HG03460 (cell line): ENCODE results near the gene SNTG2.
"Not testable (repeated sequence)": the region's sequence is repeated elsewhere in the genome, so short reads cannot be mapped to it uniquely, and the experiment has no call there.

Source experiments
- ATAC-seq: cut with Tn5 transposase; IDR thresholded peaks from one replicate; pipeline ENCODE4 v1.9.1; 2021; ENCODE audit not compliant: unreplicated experiment

The SNTG2 gene

GRCh38 chr2:1360557-1361250, 410.1 kb downstream of the SNTG2 start:
- no peak for ATAC-seq

GRCh38 chr2:1363367-1363766, 412.7 kb downstream of the SNTG2 start:
- ATAC-seq, result no peak

GRCh38 chr2:1366546-1367134, 416.0 kb downstream of the SNTG2 start:
- no peak for ATAC-seq

- no peak for ATAC-seq
Measured at GRCh38 chr2:1367601-1368000, 417.0 kb downstream of the SNTG2 start.

- ATAC-seq, result no peak
Measured at GRCh38 chr2:1369905-1370304, 419.3 kb downstream of the SNTG2 start.

GRCh38 chr2:1370461-1370860, 419.8 kb downstream of the SNTG2 start:
- ATAC-seq, result no peak

GRCh38 chr2:1371082-1371481, 420.4 kb downstream of the SNTG2 start:
- no peak for ATAC-seq

- ATAC-seq, result no peak
Measured at GRCh38 chr2:1373830-1374229, 423.2 kb downstream of the SNTG2 start.

GRCh38 chr2:1374287-1374686, 423.6 kb downstream of the SNTG2 start:
- no peak for ATAC-seq

GRCh38 chr2:1375794-1376193, 425.1 kb downstream of the SNTG2 start:
- no peak for ATAC-seq

- no peak for ATAC-seq
Measured at GRCh38 chr2:1377473-1377872, 426.8 kb downstream of the SNTG2 start.

GRCh38 chr2:1378456-1379150, 428.0 kb downstream of the SNTG2 start:
- ATAC-seq, result no peak

GRCh38 chr2:1381644-1382043, 431.0 kb downstream of the SNTG2 start:
- no peak for ATAC-seq

GRCh38 chr2:1387954-1388725, 437.5 kb downstream of the SNTG2 start:
- not testable (repeated sequence) for ATAC-seq

- not testable (repeated sequence) for ATAC-seq
Measured at GRCh38 chr2:1390118-1390517, 439.5 kb downstream of the SNTG2 start.

GRCh38 chr2:1393321-1393720, 442.7 kb downstream of the SNTG2 start:
- ATAC-seq, result no peak

GRCh38 chr2:1394709-1395408, 444.2 kb downstream of the SNTG2 start:
- ATAC-seq, result no peak

- ATAC-seq, result no peak
Measured at GRCh38 chr2:1397350-1397749, 446.7 kb downstream of the SNTG2 start.

- no peak for ATAC-seq
Measured at GRCh38 chr2:1398191-1398590, 447.5 kb downstream of the SNTG2 start.

GRCh38 chr2:1400943-1401735, 450.5 kb downstream of the SNTG2 start:
- no peak for ATAC-seq
